Measurements from ENCODE around the gene DYNC2H1. TPM values are rescaled to one million over a fixed set of nuclear protein-coding genes. Genes with fewer than 3 reads are reported as not detected.
A peak's percentile ranks its signal among the peaks of the same experiment; 100 is the strongest.

DYNC2H1 gene
- total RNA-seq, 1 donor from 2014 or later = 2.8 TPM

DNA sequence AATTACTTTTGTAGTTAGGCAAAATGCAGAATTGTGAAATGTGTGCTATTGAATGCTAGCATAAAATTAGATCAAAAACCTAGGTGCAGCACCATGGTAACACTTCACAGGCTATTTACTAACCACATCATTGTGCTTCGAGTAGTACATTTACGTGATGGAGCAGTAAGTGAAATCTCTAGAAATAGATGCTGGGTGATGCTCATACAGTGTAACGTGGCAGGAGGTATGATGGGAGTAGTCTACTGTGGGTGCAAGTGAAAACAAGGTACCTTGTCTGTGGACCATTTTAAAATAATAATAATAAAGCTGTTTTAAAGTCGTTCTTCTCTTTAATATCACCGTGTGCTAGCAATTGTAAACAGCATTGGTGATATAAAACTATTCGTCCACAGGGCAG is 132.3 kb downstream of the DYNC2H1 start:
- DNase-seq (ENCODE audit: missing footprints) (no peak), ATAC-seq (no peak)
- intact Hi-C loops (cut with DNase I) = no loop called here

DNA sequence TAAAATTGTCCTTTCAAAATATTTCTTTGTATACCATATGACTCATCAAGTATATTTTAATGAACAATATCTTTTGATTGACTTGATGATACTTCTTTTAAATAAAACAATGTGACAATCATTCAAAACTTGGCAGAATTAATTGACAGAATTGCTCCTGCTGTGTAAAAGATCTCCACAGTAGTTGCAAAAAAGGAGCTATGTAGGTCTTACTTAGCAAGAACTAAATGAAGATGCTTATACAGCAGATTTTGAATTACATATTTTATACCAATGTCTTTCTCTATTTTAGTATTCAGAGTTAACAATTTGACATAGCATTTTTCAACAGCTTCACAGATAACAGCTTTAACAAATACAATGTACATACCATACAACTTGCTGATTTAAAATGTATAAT is 144.9 kb downstream of the DYNC2H1 start:
- intact Hi-C loops (cut with DNase I) = loop anchor here (10.0 kb wide), 1 partner anchor 351 kb away; no protein-coding TSS in a partner anchor
- no peak for ATAC-seq
- no peak for DNase-seq (ENCODE audit: missing footprints)

DNA sequence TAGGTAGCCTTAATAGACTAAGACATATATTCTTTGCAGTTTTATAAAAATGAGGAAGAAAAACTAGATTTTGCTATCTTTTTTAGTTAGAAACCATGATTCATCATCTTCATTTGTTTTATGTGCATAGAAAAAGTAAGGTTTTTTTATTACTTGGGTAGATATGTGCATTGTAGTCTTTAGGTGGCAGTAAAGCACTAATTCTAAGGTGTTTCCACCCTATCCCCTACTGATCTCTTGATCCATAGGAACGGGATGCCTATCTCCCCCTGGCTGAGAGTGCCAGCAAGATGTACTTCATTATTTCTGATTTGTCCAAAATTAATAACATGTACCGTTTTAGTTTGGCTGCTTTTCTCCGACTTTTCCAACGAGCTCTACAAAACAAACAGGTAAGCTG is 148.1 kb downstream of the DYNC2H1 start:
- DNase-seq (ENCODE audit: missing footprints) (no peak), ATAC-seq (no peak)
- intact Hi-C loops (cut with DNase I) = loop anchor here (10.0 kb wide), 1 partner anchor 347 kb away; no protein-coding TSS in a partner anchor

DNA sequence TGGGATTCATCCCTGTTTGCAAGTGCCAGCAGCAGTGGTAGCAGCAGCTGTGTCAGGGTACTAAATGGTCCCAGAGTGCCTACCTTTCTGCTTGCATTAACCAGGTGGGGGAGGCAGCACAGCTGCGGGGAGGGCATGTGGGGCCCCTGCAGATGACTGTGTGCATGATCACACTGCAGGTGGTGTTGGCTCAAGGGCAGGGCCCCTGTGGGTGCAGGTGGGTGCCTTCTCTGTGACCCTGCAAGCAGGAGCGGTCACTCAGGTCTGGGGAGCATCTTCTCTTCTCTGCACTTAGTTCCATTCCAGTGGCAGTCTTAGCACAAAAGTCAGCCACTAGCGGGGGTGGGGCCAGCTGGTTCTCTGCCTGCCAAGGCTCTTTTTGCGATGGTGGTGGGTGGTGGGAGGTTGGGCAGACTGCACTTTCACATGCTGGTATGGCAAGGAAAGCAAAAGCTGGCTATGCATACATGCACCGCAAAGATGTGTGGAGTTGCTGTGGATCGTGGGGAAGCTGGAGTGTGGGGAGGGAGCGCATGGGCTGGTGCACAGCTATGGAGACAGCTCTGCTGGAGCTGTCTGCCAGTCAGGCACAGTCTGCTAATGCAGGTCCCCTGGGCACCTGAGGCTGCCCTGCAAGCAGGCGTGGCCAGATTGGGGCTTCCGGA is 157.1 kb downstream of the DYNC2H1 start:
- DNase-seq (ENCODE audit: missing footprints) = no peak
- intact Hi-C loops (cut with DNase I) = no loop called here
- no peak for ATAC-seq

DNA sequence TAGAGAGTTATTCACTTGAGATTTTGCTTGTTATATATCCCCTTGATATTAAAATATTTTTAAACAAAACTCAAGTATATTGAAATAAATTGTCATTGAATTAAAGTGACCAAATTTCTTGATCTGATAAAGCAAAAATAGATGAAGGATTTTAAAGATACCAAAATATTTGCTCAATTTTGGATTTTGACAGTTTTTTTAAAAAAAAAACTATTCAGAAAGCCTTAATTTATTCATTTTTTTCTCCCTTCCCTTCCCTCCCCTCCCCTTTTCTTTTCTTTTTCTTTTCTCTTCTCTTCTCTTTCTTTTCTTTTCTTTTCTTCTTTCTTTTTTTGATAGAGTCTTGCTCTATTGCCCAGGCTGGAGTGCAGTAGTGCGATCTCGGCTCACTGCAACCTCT is 163.7 kb downstream of the DYNC2H1 start:
- intact Hi-C loops (cut with DNase I) = no loop called here
- DNase-seq (ENCODE audit: missing footprints) (no peak), ATAC-seq (no peak)

DNA sequence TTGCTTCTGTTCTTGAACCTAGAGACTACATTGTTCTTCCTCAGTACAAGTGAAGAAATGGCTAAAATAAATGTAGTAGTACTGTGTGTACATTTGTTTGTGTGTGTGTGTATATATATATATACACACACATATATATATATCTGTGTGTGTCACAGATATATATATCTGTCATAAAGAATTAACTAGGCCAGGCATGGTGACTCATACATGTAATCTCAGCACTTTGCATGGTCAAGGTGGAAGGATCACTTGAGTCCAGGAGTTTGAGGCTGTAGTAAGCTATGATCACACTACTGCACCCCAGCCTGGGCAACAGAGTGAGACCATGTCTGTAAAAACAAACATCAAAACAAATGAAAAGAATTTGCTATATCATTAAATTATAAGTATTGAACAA is 164.8 kb downstream of the DYNC2H1 start:
- ATAC-seq = no peak
- DNase-seq (ENCODE audit: missing footprints) = no peak
- intact Hi-C loops (cut with DNase I) = no loop called here

DNA sequence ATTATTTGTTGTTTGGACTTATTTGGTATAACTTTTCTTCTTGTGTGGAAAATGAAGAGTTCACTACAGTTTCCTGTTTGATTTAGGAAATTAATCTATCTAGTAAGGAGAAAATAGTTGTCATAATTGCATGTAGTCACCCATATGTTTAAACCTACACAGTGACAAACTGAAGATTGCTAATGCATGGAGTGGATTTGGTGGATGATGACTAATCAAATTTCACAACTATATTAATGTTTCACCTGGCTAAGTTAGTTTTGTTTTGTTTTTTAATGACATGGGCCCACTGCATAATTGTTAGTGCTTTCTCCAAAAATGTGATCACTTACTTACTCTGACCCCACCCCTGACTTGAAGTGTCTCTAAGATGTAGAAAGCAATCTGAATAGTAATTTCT is 170.6 kb downstream of the DYNC2H1 start:
- ATAC-seq = no peak
- intact Hi-C loops (cut with DNase I) = no loop called here

DNA sequence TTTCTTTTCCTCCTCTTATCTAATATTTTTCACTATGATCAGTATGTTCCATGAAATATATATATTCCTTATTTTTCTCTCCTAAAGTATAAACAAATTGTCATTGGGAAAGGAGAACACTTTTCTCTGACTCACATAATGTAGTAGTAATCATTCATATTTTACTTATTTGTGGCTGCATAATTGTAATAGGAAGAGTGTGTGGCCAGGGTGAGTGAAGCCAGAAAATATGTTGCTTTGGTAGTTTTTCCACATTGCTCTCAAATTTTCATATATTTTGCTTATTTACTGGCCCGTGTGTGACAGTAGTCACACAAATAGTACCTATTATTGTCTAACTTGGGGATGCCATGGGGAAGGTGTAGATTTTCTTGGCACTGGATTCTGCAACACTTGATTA is 172.1 kb downstream of the DYNC2H1 start:
- ATAC-seq = no peak
- intact Hi-C loops (cut with DNase I) = no loop called here

More for the DNA sequence above, 170.6 kb downstream of the DYNC2H1 start:
- no peak for DNase-seq (ENCODE audit: missing footprints)

DNA sequence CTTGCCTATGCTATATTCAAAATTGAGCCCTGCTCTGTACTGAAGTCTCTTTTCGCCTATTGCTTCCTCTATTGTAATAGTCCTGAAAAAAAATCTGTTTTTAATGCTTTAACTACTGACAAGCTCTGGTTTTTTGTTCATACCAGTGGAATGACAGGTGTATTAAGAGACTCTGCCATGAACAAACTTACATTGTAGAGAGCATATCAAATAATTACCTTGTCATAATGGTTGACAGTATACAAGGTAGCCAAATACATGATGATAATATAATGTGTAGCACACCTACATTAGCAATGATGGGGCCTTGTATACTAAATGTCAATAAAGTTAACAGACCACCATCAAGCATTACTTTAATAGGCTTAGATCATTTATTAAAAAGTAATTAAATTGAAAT is 175.0 kb downstream of the DYNC2H1 start:
- ATAC-seq = no peak
- intact Hi-C loops (cut with DNase I) = no loop called here

More for the DNA sequence above, 172.1 kb downstream of the DYNC2H1 start:
- no peak for DNase-seq (ENCODE audit: missing footprints)

DNA sequence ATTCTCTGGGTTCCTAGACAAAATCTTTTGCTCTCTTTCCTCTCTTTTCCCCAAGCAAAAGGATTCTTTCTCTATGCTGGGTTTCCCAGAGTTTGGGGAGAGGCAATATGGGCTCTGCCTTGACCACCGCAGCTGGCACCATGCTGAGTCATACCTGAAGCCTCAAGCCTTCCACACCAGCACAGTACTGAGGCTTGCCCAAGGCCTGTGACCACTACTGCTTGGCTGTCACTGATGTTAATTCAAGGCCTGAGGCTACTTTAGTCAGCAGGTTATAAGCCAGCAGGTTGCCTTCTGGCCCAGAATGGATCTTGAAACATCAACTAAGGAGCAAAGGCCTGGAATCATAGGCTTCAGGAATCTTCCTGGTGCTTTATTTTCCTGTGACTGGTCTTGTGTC is 185.3 kb downstream of the DYNC2H1 start:
- intact Hi-C loops (cut with DNase I) = no loop called here
- ATAC-seq (no peak), DNase-seq (ENCODE audit: missing footprints) (no peak)

More for the DNA sequence above, 175.0 kb downstream of the DYNC2H1 start:
- no peak for DNase-seq (ENCODE audit: missing footprints)

DNA sequence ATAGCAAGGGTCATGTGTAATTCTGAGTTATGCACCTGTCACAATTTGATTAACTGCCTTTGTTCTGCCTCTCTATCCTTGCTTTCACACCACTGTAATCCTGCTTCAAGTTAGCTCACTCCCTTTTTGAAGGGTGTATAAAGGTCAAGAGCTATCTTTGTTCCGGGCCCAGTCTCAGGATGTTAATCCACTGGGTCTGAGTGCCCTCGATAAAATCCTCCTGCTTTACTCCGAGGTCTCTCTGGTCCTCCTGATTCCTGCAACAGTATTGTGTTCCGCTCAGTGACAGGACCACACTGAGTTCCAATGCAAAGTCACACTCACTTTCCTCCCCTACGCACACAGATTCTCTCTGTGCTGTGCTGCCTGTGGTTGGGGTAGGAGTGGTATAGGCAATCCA is 186.5 kb downstream of the DYNC2H1 start:
- DNase-seq (ENCODE audit: missing footprints) = no peak
- intact Hi-C loops (cut with DNase I) = no loop called here
- ATAC-seq = no peak

DNA sequence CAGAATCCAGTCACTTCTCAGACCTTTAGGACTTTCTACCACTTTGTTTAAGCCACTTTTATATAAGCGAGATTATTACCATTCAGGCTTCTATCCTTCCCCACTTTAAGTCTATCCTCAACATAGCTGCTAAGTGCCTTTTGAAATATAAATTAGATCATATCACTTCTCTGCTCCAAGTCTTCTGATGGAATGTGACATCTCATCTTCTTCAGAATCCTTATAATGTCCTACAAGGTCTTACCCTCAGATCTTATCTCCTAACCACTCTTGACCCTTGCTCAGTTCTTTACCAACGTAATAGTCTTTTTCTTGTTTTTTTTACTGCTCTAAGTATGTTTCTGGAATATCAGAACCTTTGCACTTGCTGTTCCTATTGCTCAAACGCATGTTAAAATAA is 188.7 kb downstream of the DYNC2H1 start:
- DNase-seq (ENCODE audit: missing footprints) (no peak), ATAC-seq (no peak)
- intact Hi-C loops (cut with DNase I) = no loop called here

DNA sequence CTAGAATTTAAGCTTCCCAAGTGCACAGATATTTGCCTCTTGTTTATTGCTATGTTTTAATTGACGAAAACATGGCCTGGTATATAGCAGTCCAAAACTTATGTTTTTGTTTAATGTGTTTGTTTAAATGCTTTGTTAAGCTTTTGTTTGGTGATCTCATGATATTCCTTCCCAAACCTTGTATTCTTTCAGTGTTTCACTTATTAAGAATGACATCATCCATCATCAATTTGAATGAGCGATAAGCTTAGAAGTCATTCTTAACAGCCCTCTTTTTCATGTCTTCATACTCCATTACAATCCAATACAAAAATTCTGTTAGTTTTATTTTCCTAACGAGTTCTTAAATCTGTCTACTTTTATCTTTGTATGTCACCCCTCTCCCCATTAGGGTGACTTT is 206.0 kb downstream of the DYNC2H1 start:
- intact Hi-C loops (cut with DNase I) = no loop called here
- no peak for DNase-seq (ENCODE audit: missing footprints)
- ATAC-seq = no peak

DNA sequence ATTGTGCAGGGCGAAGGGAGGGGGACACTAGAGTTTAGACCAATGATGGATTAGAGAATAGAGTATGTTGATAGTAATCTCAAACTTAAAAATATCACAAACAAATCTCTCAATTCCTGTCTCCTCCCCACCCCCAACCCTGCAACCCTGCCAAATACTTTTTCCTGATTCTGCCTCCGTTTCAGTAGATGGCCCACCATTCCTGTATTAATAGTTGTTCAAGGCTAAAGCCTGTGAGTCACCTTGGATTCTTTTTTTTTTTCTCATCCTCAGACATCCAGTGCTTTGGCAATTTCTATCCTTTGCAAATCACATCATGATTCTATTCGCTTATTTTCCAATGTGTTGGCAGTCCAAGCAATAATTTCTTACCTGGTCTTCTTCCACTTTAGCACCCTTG is 207.9 kb downstream of the DYNC2H1 start:
- ATAC-seq (no peak), DNase-seq (ENCODE audit: missing footprints) (no peak)
- intact Hi-C loops (cut with DNase I) = no loop called here

DNA sequence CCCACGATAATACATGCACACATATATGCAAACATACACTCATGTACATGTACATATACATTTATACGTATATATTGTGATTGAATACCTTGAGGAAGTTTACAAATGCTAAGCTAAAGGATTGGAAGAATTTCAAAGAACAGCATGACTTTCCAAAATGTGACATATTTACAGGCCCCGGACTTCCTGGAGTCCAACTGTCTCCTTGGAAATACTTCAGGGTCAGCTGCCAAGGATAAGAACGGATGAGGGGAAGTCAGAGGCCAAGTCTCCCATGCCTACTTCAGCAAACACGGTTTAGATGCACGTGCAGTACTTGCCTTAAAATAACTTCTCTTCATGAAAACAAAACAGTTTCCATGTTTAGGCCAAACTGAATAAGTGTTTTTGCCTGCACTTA is 213.6 kb downstream of the DYNC2H1 start:
- no peak for ATAC-seq
- intact Hi-C loops (cut with DNase I) = no loop called here
- DNase-seq (ENCODE audit: missing footprints) = no peak

DNA sequence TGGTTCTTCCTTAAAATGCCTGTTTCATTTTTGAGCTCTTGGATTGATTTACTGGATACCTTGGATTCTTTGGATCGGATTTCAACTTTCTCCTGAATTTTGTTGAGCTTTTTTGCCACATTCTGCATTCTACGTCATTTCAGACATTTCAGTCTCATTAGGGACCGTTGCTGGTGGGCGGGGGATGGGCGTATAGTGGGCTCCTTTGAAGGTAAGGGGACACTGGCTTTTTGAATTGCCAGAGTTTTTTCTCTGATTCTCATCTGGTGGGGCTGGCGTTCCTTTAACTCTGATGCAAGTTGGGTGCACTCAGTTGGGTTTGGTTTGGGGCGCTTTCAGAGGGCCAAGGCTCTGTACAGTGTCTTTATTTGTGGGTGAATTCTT is 216.5 kb downstream of the DYNC2H1 start:
- intact Hi-C loops (cut with DNase I) = loop anchor here (1.0 kb wide), 1 partner anchor 276 kb away; no protein-coding TSS in a partner anchor
- DNase-seq (ENCODE audit: missing footprints) (no peak), ATAC-seq (no peak)

DNA sequence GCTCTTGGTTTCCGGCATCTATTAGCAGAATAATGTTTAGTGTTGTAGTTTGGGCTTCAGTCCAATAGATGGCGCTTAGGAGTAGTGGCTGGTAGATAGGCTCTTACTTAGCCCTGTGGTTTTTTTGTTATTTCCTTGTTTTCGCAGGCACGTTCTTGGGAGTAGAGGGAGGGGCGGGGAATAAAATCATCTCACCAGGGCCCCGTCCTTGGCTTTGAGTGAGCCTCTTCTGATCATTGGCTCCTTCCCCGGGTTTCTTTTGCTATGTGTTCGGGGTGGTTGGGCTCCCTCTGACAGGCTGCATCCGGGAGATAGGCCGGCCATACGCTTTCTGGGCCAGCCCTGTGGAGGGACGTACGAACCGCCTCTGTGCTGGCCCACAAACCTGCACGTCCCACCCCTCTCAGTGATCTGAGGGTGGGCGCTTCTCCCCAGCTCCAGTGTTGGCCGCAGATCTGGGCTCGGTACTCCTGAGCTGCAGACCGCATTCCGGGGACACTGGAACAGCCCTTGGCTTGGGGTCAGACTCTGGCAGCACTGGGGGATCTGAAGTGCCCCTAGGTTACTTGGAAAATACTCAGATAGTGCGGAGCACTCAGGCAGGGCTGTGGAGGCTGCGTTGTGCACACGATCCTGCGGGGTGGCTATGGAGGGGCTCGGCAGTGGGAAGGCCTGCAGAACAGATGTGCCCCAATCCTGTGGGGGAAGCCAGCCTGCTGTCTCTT is 217.0 kb downstream of the DYNC2H1 start:
- DNase-seq (ENCODE audit: missing footprints) (no peak), ATAC-seq (peak; percentile 44)
- intact Hi-C loops (cut with DNase I) = loop anchor here (1.0 kb wide), 1 partner anchor 275 kb away; no protein-coding TSS in a partner anchor

DNA sequence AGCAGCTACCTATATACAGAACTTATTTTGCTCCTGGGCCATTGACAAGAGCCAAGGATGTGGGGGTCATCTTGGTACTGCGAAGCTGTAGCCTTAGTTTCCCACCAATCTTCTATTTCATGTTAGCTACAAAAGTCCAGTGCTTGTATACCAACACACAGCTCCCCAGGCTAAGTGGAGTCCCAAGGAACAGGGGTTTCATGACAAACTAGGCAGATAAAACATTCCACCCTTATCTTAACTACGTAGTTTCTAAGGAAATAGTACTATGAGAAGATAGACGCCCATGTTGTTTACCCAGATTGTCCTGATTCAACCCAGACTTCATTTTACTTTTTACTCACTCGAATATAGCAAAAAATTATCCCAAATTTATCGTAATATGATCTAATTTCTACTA is 218.5 kb downstream of the DYNC2H1 start:
- intact Hi-C loops (cut with DNase I) = no loop called here

DNA sequence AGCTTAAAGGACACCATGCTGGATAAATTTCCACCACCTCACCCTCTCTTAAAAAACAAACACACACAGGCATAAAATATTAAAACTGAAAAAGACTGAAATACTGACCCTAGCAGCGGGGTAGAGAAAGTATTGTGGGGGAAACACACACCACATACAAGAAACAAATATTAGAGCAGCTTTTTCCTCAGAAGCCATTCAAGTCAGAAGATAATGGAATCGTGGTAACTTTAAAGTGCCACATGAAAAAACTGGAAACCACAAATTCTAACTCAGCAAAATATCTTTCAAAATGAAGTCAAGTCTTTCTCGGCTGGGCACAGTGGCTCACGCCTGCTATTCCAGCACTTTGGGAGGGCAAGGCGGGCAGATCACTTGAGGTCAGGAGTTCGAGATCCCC is 223.2 kb downstream of the DYNC2H1 start:
- DNase-seq (ENCODE audit: missing footprints) = no peak
- no peak for ATAC-seq
- intact Hi-C loops (cut with DNase I) = no loop called here

More for the DNA sequence above, 218.5 kb downstream of the DYNC2H1 start:
- no peak for ATAC-seq
- no peak for DNase-seq (ENCODE audit: missing footprints)
